NCI-H1930 (cell line): ENCODE data around the gene KIF7.

Experiments used
- DNase-seq, 2 experiments: peaks; one replicate each; lab custom pipeline; 2025; lab: John Stamatoyannopoulos, UW

Gene KIF7

DNA sequence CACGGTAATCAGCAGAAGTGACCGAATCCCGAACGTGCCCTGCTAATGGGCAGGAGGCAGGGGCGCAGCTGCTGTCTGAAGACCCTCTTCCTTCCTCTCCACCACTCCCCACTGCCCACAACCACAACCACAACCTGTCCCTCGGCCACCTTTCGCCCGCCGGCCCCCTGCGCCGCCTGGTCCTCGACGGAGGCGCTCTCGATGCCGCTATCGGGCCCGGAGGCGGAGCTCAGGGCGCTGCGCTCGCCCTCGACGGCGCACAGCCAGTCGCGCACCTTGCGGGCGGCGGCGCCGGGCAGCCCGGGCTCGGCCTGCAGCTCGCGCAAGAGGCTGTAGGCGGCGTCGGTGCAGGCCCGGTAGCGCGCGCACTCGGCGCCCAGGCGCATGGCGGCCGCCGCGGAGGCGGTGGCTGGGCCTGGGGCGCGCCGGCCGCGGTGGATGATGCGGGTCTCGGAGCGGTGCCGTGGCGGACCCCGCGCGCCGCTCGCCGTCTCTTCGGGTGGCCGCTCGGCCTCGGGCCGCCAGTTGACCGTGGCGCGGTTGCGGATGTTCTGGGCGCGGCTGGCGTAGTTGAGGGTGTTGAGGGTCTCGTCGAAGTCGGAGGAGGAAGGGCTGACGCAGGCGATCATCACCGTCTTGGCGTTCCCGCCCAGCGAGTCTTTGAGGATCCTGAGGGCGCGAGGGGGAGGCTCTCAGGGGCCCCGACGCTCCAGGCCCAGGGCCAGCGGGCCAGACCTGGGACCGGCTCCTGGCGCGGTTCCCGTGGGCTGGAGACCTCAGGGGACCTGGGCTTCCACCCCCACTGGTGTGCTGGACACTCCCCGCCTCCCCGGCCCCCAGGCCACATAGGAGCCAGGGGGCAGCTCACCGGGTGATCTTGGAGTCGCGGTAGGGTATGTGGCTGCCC, 6.9 kb downstream of the KIF7 start:
- DNase-seq, result no peak

DNA sequence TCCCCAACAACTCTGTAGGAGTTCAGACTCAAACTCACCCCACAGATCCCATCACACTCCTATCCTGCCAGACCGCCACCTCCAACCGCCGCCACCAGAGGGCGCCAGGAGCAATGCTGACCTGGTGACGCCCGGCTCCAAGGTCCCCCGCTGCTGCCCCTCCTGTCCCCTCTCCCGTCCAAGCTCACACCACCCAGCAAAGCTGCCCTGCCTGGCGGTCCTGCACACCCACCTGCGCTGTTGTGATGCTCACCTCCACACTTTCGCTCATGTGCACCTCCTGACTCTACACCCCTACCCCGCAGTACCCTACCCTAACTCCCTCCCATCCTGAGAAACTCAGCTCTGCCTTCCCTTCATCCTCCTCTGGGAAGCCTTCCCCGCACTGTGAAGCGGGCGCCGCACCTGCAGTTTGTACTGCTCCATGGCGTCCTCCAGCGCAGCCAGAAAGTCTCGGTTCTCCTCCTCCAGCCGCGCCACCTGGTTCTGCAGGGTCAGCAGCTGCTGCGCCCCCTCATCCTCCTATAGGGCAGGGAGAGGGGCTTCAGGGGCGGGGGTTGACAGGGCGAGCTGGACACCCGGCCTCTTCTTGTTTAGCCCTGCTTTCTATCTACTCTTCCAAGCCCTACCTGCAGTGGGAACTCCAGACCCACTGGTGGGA, 7.9 kb downstream of the KIF7 start:
- DNase-seq, result peak in 1 of 2 experiments; percentile 42

DNA sequence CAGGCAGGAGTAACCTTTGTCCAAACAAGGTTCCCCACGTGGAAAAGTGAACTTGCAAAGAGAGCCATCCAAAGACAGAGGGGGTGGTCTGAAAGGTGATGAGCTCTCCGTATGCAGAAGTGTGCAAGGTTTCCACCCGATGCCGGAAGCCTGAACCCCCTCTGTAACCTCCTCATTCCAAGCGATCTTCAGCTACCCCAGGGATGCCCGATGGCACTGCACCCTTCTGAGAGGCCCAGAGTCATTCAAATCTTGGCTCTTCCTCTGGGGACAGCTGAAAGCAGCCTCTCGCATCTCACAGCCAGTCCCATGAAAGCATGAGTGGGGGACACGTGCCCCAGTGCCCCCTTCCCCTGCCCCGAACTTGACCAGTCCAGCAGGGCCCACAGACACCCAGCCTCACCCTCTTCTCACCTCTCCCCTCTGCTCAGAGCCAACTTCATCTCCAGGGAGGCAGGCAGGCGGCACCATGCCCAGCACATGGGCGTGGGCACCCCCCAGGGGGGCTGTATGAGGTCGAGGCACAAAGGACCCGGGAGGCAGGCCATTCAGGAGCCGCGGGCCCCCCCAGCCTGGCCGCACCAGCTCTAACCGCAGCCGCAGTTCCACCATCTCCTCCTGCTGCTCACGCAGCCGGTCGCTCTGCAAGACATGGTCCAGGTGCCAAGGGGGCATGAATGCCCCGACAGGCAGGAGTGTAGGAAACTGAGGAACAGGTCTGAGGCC, 8.7 kb downstream of the KIF7 start:
- DNase-seq, result no peak

DNA sequence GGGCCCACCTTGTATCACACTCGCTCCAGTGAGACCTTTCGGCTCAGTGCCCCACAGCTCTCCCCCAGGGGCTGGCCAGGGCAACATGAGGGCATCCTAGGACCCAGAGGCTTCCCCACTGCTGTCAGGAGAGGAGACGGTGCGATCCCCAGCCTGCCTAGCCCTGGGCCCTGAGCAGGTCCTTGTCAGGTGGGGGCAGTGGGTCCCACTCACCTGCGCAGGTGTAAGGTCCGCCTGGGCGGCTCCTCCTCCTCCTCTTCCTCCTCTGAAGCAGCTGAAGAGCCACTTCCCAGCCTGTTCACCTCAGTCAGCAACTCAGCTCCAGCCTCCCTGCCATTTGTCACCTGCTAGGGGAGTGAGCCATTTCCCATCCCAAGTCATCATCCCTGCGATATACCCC, 9.6 kb downstream of the KIF7 start:
- DNase-seq, result no peak

DNA sequence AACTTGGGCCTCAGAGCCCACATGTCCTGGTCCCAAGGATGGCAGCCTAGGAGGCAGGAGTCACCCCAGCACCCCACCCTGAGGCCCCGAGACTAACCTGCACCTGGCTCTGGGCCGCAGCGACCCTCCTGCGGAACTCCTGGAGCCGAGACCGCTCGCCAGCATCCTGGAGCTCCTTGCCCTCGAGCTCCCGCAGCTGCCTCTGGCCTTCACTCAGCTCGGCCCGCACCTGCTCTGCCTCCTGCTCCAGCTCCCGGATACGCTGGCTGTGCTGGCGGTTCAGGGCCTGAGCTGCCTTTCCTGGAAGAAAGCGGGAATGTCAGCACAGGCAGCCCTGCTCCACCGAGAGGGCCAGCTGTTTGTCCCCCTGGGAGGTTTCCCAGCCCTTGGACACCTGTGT, 13.2 kb downstream of the KIF7 start:
- no peak for DNase-seq

DNA sequence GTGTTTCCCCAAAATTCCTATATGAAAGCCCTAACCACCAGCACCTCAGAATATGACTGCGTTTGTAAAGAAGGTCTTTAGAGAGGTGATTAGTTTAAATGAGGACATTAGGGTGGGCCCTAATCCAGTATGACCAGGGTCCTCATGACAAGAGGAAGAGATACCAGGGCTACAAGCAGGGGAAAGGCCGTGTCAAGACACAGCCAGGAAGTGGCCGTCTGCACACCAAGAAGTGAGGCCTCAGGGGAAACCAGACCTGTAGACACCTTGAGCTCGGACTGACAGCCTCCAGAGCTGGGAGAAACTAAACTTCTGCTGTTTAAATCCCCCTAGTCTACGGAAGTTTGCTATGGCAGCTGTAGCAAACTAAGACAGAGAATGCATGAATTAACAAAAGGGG, 14.2 kb downstream of the KIF7 start:
- DNase-seq, result no peak

DNA sequence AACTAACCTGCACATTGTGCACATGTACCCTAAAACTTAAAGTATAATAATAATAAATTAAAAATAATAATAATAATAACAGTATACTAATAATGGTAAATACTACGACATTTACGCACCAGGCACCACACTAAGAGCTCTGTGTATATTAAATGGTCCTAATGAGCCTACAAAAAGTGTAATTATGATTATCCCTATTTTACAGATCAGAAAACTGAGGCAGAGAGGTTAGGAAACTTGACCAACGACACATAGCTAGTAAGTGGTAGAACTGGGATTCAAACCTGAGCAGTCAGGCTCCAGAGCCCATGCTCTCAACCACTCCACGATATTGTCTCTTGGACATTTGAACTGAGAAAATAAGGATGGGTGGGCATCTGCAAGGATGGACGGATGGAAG, 15.0 kb downstream of the KIF7 start:
- DNase-seq, result no peak

DNA sequence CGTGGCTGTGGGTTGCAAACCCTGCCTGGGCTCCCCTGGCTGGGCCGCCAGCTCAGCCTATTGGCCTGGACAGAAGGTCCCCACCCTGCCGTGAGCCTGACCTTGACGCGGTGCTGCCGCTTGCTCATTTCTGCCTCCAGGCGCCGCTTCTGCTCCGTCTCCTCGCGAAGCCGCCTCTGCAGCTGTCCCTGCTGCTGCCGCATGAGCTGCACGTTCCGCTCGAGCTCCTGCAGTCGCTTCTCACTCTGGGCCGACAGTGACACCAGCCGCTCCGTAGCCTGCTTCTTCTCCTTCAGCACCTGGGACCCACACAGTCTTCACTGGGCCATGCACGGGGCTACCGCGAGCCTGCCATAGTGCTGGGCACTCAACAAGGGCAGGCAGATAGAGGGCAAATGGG, 21.7 kb downstream of the KIF7 start:
- DNase-seq, result no peak

DNA sequence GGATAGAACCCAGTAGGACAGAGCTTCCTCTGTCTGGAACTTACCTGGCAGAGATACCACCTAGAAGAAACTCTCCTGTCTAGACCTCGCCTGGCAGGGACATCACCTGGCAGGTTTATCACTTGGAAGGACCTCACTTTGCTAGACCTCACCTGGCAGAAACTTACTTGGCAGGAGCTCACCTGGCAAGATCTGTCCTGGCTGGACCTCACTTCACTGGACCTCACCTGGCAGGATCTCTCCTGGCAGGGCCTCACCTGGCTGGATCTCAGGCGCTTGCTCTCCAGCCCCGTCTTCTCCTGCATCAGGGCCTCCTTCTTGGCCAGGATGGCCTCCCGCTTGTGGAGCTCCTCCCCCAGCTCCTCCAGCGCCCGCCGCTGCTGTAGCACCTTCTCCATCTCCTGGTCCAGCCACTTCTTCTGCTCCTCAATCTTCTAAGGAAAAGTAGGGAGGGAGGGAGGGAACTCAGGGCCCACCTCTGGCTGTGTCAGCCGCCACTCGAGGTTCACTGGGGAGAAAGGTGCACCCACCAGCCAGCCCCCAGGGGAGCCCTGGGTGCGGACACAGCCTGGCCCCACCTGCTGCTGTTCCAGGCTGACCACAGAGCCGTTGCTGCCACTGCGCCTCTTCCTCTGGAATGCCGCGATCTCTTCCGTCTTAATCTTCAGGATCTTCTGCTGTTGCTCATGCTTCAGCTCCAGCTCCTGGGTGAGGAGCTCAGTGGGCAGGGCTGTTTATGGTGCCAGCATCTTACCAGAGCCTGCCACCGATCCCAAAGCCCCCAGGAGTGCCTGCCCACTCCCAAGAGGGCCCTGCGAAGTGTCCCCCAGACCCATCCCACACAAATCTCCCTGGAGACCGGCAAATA, 22.5 kb downstream of the KIF7 start:
- DNase-seq, result no peak

DNA sequence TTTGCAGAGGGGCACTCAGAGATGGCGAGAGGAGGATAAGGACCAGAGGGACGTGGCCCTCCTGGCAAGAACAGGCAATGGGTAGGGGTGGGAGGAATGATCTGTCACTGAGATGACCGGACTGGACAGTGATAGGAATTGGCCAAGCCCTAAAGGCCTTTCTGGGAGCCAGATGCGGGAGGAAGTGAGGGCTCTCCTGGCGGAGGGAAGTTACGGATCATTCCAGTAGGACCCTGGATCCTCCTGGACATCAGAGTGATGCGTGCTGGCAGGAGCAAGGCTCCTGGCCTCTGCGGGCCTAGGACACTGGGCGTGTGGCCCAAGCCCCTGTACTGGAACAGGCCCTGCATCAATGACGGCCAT, 23.4 kb downstream of the KIF7 start:
- DNase-seq, result no peak

DNA sequence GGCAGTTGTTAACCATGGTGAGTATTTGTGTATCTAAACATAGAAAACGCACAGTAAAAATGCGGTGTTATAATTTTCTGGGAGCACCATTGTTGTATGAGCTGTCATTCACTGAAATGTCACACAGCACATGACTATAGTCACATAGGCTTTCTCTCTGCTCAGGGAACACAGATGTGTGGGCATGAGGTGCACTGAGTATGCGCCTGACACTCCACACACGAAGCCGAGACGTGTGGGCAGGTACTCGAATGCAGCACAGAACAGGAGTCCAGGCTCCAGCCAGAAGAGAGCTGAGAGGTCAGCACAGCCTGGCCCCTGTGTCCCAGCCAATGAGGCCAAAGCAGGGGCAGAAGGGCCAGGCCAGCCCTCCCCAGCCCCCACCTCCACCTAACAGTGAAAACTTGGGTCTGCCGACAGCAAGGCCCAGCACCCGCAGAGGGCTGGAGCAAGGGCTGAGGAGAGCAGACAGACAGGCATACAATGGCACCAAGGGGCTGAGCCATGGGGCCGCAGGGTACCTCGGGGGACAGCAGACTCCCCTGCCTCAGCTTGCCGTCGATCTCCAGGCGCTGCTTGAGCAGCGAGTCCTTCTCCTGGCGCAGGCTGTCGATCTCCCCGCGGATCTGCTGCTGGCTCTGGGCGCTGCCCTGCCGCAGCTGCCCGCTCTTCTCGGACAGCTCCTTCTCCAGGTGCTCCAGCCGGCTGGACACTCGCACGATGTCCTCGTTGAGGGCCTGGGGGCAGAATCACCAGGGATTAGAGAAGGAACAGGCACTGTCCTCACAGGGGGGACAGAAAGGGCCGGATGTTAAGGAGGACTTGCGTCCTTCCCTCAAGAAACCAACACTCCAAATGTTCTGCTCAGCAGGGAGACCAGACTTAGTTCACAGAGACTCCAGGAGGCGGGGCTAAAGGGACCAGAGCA, 24.0 kb downstream of the KIF7 start:
- DNase-seq, result no peak

DNA sequence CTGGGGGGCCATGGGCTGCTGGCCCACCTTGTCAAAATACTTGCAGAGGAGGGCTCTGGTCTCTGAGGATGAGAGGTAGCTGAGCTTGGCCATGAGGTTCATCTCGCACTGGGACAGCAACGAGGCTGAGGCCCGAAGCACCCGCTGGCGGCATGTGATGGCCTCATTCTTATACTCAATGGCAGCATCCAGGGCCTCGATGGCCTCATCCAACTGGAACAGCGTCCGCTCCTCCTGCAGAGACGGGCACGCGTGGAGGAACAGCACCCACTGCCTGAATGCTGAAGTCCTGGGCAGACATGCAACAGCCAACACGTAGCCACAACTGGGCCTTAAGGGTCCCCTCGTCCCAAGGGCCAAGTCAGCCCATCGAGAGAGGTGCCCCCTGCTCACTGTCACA, 25.0 kb downstream of the KIF7 start:
- no peak for DNase-seq

DNA sequence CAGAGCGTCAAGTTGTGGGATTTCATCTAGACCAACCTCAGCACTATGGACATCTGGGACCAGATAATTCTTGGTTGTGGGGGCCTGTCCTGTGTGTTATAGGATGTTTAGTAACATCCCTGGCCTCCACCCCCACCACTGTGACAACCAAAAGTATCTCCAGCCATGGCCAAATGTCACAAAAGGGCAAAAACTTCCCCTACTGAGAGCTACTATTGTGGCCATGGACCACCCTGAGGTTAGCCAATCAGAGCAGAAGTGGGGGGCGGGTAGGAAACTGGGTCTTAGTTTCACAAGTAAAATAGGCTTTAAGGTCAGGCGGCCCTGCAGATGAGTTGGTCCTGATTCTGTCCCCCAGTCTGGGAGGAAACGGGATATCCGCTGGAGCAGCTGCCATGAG, 25.4 kb downstream of the KIF7 start:
- DNase-seq, result no peak

DNA sequence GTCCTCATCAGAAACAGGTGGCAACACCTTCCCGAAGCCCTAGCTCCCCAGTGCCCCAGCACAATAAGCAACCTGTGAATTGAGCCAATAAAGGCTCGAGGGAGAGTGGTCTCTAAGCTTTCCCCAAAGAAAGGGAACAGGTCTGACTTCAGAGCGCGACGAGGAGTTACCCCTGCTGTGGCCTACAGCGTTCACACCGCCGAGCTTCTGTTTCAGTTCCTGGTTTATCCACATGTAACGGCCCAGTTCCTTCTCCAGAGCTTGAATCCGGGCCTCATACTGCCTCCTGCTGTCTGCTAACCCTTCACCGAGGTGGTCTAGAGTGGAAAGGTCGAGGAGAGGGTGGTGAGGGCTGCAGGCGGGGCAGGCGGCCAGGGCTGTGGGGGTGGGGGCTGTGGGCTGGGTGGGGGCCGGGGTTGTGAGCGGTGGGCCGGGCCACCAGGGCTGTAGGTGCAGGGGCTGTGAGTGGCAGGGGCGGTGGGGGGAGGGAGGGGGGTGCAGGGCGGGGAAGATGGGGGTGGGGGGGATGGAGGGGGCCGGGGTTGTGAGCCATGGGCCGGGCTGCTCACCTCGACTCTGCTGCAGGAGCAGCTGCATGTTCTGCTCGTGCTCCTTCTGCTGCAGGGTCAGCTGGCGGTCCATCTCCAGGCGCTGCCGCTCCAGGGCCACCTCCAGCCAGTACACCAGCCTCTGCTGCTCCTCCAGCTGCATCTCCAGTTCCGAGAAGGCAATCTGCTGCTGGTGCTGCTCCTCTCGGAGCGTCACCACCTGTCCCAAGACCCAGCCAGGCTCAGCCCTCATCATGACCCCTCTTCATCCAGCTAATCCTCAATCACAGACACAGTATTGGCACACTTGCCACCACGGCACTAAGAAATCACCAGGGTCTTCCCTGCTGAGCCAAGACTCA, 26.2 kb downstream of the KIF7 start:
- no peak for DNase-seq

DNA sequence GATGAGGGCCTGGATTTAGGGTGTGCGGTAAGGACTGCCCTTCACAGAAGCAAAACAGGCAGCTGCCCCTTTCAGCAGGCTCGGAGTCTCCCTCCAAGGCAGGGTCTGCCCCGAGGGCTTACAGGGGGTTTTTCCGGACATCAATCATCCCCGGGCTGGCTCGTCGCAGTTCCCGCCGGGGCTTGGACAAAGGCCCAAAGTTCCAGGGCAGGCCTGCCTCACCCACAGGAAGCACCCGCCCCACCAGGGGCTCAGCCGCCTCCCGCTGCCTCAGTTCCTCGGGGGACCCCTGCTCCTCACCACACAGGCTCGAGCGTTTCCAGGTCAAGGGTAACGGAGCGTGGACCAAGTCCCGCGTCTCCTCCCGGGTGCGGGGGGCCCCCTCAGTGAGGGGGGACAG, 27.0 kb downstream of the KIF7 start:
- no peak for DNase-seq

DNA sequence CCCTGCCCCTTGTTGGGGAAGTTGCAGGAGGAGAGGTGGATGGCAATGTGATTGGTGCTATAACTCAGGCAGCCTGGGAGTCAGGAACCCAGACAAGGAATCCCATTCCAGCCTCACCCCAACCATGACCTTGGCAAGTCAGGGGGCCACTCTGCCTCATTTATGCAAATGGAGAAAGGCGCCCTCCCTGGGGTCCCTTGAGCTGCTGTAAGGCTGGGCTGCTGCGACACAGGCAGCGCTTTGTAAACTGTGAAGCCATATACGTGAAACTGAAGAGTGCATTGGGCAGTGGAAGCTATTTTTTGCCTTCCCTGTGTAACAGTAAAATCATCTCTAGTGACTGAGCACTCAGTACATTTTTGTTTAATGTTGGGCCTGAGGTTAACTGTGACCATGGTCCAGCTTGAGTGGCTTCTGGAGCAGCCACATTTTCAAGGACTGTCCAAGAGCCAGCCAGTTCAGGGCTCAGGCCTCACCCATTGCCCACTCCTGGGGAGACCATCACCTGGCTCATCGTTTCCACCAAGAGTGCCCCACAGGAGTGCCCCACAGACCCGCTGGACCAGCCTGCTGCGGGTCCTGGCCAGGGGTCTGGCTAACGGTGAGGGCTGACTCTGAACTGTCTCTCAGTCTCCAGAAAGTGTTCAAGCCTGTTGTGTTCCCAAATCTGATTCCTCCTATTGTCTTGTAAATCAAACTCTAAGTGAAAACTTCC, 27.9 kb downstream of the KIF7 start:
- DNase-seq, result no peak

DNA sequence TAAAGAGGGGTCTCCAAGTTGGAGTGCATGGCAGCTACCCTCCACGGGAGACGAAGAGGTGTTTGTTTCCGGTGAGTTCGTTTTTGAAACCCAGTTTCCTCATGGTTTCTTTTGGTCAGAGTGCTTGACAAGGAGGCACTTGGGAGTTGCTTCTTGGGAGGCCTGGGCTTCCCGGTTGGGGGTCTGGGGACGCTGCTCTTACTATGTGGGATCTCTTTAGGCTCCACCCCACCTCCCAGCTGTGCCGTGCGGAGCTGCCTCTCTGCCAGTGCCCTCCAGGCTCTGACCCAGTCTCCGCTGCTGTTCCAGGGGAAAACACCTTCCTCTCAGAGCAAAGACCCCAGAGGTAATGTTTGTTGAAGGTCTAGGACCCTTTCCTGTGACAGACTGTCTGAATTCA, 29.6 kb downstream of the KIF7 start:
- no peak for DNase-seq

DNA sequence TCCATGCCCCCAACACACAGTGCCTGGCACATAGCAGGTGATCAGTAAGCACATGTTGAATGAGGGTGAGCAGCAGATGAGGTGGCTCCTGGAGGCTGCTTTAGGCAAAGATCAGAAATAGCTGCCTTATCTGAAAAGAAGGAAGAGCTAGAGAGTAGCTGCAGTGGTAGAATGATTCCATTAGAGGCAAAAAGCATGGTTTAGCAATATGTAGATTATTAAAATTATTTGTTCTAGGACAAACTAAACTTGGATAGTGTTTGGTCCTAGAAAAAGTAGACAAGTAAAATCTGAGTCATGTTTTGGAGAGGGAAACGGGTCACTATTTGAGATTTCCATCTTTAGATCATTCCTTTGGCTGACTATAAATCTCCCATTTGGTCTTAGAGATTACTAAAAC, 32.1 kb downstream of the KIF7 start:
- DNase-seq, result no peak

DNA sequence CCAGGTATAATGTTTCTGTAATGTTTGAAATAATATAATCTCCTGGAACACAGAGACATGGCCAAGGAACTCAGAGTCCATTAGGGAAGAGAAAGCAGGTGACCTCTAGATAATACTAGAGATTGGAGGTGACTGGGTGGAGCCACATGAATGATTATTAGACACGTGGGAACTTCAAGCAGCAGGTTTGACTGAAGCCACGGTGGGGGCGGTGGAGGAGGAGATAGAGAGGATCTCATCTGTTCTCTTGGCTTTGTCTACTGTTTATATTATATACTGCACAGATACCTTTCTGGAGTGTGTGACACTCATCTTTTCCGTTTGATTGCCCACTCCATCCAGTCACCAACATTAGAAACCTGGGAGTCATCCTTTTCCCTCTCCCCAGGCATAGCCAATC, 33.7 kb downstream of the KIF7 start:
- no peak for DNase-seq
